Karpas-422 (cell line): Measurements from ENCODE around the gene C20orf144. TPM values are rescaled to one million over a fixed set of nuclear protein-coding genes. Genes with fewer than 3 reads are reported as not detected.

Experiments used
- DNase-seq: peaks from one replicate; pipeline ENCODE4 v3.0.0-alpha.2; 2015
- H2AFZ ChIP-seq: fragments of 200-600 bp; sonication (generic); 2 replicates; pipeline ENCODE4 v1.6.1; 2014; ENCODE audit warnings: antibody characterized with exemption, low read length, mixed read lengths
- H3K27ac ChIP-seq: fragments of 200-600 bp; sonication (generic); 2 replicates; pipeline ENCODE4 v1.5.1; 2014; ENCODE audit warnings: mild to moderate bottlenecking, low read length, moderate library complexity
- H3K27me3 ChIP-seq: fragments of 200-600 bp; sonication (generic); 2 replicates; pipeline ENCODE4 v1.6.1; 2014; ENCODE audit warnings: low read length, mixed read lengths
- H3K36me3 ChIP-seq: fragments of 200-600 bp; sonication (generic); 2 replicates; pipeline ENCODE4 v1.6.1; 2014; ENCODE audit warnings: low read length, mixed read lengths; ENCODE audit not compliant: insufficient read depth
- H3K4me1 ChIP-seq: fragments of 200-600 bp; sonication (generic); 2 replicates; pipeline ENCODE4 v1.6.1; 2014; ENCODE audit warnings: mild to moderate bottlenecking, low read length, mixed read lengths
- H3K4me2 ChIP-seq: fragments of 200-600 bp; sonication (generic); 2 replicates; pipeline ENCODE4 v1.6.1; 2014; ENCODE audit warnings: low read length, low read depth, mild to moderate bottlenecking; ENCODE audit not compliant: poor library complexity, severe bottlenecking
- H3K4me3 ChIP-seq: fragments of 200-600 bp; sonication (generic); 2 replicates; pipeline ENCODE4 v1.5.1; 2014; ENCODE audit warnings: mild to moderate bottlenecking, antibody characterized with exemption, low read length, mixed read lengths
- H3K79me2 ChIP-seq: fragments of 200-600 bp; sonication (generic); 2 replicates; pipeline ENCODE4 v1.6.1; 2014; ENCODE audit warnings: mild to moderate bottlenecking, low read length, mixed read lengths
- H3K9ac ChIP-seq: fragments of 200-600 bp; sonication (generic); 2 replicates; pipeline ENCODE4 v1.6.0; 2014; ENCODE audit warnings: low read length
- H3K9me2 ChIP-seq: fragments of 200-600 bp; sonication (generic), shearing (Covaris generic); replicated peaks from 2 replicates; pipeline ENCODE4 v1.6.0; 2014; ENCODE audit warnings: mild to moderate bottlenecking, low read length, moderate library complexity; ENCODE audit not compliant: insufficient read depth
- H3K9me3 ChIP-seq: fragments of 300-700, 200-600 bp; sonication (generic); 2 replicates; pipeline ENCODE4 v1.6.1; 2014; ENCODE audit warnings: low read length, mixed read lengths
- H4K20me1 ChIP-seq: fragments of 200-600 bp; sonication (generic); 2 replicates; pipeline ENCODE4 v1.6.1; 2014; ENCODE audit warnings: mild to moderate bottlenecking, antibody characterized with exemption, low read length, low read depth; ENCODE audit not compliant: insufficient read depth
- total RNA-seq: library from RNA; depleted of rRNA; stranded (reverse); fragments of >200 nt; shearing (Covaris generic); gene quantifications from 2 replicates; pipeline ENCODE4 v1.2.3, GENCODE V29; 2014; ENCODE audit warnings: low replicate concordance

The C20orf144 gene
- total RNA-seq, 1 experiment from 2014 or later: 0.45 TPM

DNA sequence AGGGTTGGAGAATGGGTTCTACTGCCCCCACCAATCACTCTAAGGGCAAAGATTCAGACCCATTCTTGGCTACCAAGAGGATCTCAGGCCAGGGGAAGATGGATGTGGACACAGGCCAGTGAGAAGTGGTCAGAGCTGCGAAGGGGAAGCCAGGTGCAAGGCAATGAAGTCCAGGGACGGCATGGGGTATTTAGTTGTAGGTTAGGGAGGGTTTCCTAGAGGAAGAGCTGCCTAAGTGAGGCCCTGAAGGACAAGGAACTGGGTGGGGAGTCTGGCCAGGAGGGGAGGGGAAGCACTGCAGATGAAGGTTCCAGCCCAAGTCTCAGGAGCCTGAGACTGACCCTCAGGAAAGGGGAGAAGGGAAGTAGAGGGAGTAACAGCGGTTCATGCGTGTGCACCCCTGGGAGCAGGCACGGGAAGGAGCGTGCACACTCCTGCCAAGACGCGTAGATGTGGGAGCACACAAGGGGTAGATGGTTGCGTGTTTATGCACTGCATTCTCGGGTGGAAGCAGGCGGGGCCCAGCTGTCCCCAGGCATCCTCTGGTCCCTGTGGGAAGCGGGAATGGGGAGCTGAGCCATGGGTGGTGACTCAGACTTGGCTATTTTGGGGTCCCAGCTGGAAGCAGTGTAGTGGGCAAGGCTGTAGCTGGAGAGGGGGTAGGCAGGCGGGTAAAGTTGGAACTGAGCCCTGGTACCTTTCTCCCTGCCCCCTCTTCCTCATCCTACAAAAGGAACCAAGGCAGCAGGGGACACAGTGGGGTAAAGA lies 7.9 kb downstream of the C20orf144 start:
- H3K9ac ChIP-seq: peak overlapping the region; percentile 89
- H3K4me3 ChIP-seq: peak overlapping the region; percentile 23; the same call in 1 of the 2 replicates
- peaks cover 16% of the 10 kb centered on the region; the same call in 1 of the 2 replicates for H3K36me3 ChIP-seq
- H3K4me2 ChIP-seq: peak overlapping the region; percentile 64
- no peaks in the 10 kb centered on the region for H4K20me1 ChIP-seq
- no peaks in the 10 kb centered on the region for H3K9me3 ChIP-seq
- peak overlapping the region; percentile 89 for H3K27ac ChIP-seq
- no peaks in the 10 kb centered on the region for H3K27me3 ChIP-seq
- H3K9me2 ChIP-seq: no peaks in the 10 kb centered on the region
- no peak overlapping the region for H2AFZ ChIP-seq
- peaks cover 30% of the 10 kb centered on the region for H3K79me2 ChIP-seq
- no peak for DNase-seq
- peaks cover 90% of the 10 kb centered on the region for H3K4me1 ChIP-seq

- H3K9ac ChIP-seq: peak overlapping the region; percentile 89
- H3K4me1 ChIP-seq: peaks cover 90% of the 10 kb centered on the region
- peak overlapping the region; percentile 64 for H3K4me2 ChIP-seq
Observed at GRCh38 chr20:33670715-33671499, 8.8 kb downstream of the C20orf144 start.

DNA sequence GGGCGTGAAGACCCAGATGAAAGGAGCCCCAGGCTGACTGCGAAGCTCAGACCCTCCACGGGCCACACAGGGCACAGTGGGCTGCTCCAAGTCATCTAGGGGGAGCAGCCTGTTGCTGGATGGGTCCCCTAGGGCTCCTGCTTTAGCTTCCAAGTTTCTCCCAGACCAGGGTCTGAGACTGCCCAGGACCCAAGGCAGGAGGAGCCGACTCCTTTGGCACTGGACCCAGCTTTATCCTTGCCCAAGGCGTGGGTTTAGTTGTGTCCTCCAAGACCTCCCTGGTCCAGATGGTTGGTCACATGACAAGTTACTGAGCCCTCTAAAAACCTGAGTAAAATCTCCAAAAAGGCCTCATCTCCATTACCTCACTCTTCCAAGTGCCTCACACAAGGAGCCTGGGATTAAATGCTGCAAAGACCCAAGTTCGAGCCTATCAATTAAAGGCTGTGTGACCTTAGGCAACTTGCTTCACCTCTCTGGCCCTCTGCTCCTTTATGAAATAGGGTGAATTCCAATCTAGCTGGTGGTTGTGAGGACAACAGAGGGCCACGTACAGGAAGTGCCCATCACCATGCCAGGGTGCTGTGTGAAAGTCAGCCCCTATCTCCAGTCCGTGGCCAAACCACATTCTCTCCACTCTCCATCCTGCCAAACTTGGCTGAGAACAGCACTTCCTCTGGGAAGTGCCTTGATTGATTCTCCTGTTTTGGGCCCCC lies 9.6 kb downstream of the C20orf144 start:
- Histone ChIP-seq H3K4me1 (peaks cover 84% of the 10 kb centered on the region), H3K27me3 (no peaks in the 10 kb centered on the region), H3K9ac (peak overlapping the region; percentile 89), H3K36me3 (peaks cover 16% of the 10 kb centered on the region; the same call in 1 of the 2 replicates), H3K4me3 (no peak overlapping the region; the same call in 1 of the 2 replicates), H3K27ac (peak overlapping the region; percentile 89), H3K9me3 (no peaks in the 10 kb centered on the region), H4K20me1 (no peaks in the 10 kb centered on the region), H3K79me2 (peaks cover 30% of the 10 kb centered on the region), H3K9me2 (no peaks in the 10 kb centered on the region), H2AFZ (no peak overlapping the region), H3K4me2 (peak overlapping the region; percentile 88)
- no peak for DNase-seq

More at GRCh38 chr20:33670715-33671499, 8.8 kb downstream of the C20orf144 start:
- H3K27me3 ChIP-seq: no peaks in the 10 kb centered on the region
- H3K36me3 ChIP-seq: peaks cover 16% of the 10 kb centered on the region; the same call in 1 of the 2 replicates
- H3K9me3 ChIP-seq: no peaks in the 10 kb centered on the region
- no peak overlapping the region; the same call in 1 of the 2 replicates for H3K4me3 ChIP-seq
- H2AFZ ChIP-seq: no peak overlapping the region
- H3K9me2 ChIP-seq: no peaks in the 10 kb centered on the region
- H3K79me2 ChIP-seq: peaks cover 30% of the 10 kb centered on the region
- no peaks in the 10 kb centered on the region for H4K20me1 ChIP-seq
- H3K27ac ChIP-seq: peak overlapping the region; percentile 89
- DNase-seq: no peak

GRCh38 chr20:33672426-33673113 lies 10.4 kb downstream of the C20orf144 start:
- no peaks in the 10 kb centered on the region for H3K9me2 ChIP-seq
- H3K9me3 ChIP-seq: no peaks in the 10 kb centered on the region
- H3K36me3 ChIP-seq: peaks cover 16% of the 10 kb centered on the region; the same call in 1 of the 2 replicates
- no peak for DNase-seq
- H3K4me1 ChIP-seq: peaks cover 75% of the 10 kb centered on the region
- H4K20me1 ChIP-seq: no peaks in the 10 kb centered on the region
- peak overlapping the region; percentile 88 for H3K4me2 ChIP-seq
- peaks cover 30% of the 10 kb centered on the region for H3K79me2 ChIP-seq
- H3K27me3 ChIP-seq: no peaks in the 10 kb centered on the region
- peak overlapping the region; percentile 80 for H3K4me3 ChIP-seq
- H3K27ac ChIP-seq: peak overlapping the region; percentile 89
- no peak overlapping the region for H2AFZ ChIP-seq
- H3K9ac ChIP-seq: peak overlapping the region; percentile 89

DNA sequence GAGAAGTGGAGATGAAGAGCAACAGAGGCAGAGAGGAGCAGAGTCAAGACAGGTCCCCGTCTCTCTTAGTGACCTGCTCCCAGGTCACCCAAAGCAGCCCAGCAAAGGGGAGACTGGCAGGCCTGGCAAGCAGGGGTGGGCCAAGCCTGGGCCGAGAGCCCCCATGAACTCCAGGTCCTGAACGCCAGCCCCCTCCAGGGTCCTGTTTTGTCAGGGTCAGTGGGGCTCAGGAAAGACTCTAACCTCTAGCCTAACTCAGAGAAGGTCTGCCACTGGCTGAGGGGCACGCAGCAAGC lies 10.9 kb downstream of the C20orf144 start:
- H3K27ac ChIP-seq: peak overlapping the region; percentile 89
- no peak overlapping the region for H2AFZ ChIP-seq
- H3K4me3 ChIP-seq: peak overlapping the region; percentile 80
- H3K9me2 ChIP-seq: no peaks in the 10 kb centered on the region
- peak overlapping the region; percentile 89 for H3K9ac ChIP-seq
- no peaks in the 10 kb centered on the region for H3K27me3 ChIP-seq
- peaks cover 71% of the 10 kb centered on the region for H3K4me1 ChIP-seq
- H3K9me3 ChIP-seq: no peaks in the 10 kb centered on the region
- H3K79me2 ChIP-seq: peaks cover 30% of the 10 kb centered on the region
- peak overlapping the region; percentile 88 for H3K4me2 ChIP-seq
- peaks cover 16% of the 10 kb centered on the region; the same call in 1 of the 2 replicates for H3K36me3 ChIP-seq
- no peak for DNase-seq
- no peaks in the 10 kb centered on the region for H4K20me1 ChIP-seq

DNA sequence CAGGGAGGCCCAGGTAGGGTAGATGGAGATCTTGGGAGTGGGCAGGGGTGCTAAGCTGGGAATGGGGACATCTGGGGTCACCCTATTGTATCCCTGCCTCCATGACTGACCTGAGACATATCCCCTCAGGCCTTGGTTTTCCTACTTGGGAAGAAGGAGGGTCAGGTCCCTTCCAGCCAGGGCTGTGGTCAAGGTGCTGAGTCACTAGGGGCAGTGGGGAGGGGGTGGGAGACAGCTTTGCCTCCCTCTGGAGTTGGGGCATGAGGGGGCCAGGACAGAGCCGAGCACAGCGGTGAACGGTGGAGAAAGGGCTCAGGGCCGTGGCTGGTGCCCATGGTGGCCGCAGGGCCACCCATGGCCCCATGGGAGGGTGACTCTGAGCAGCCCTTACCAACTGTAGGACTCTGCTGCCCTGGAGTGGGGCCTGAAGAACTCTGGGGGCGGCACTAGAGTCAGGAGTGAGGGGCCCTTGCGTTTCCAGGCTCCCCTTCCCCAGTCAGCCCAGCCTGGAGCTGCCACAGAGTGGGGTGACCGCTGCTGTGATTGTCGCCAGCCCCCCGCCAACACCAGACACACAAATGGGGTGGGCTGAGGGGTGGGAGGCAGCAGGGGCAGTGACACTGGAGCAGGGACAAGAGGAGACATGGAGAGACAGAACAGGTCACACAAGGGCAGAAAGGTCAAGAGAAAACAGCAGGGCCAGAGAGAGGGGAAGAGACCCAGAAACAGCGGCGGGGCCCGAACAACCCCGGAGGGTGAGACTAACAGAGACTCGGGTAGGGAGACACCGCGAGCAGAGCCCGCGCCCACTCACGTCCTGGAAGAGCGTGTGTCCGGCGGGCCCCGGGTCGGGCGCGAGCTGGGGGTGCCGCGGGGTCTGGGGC lies 11.5 kb downstream of the C20orf144 start:
- Histone ChIP-seq H3K4me1 (peaks cover 65% of the 10 kb centered on the region), H3K9me3 (no peaks in the 10 kb centered on the region), H2AFZ (no peak overlapping the region), H3K4me3 (peak overlapping the region; percentile 80), H3K9ac (peak overlapping the region; percentile 89), H3K79me2 (peaks cover 30% of the 10 kb centered on the region), H3K9me2 (no peaks in the 10 kb centered on the region), H3K27me3 (no peaks in the 10 kb centered on the region), H3K27ac (peak overlapping the region; percentile 89), H3K4me2 (peak overlapping the region; percentile 88), H4K20me1 (no peaks in the 10 kb centered on the region), H3K36me3 (peaks cover 16% of the 10 kb centered on the region; the same call in 1 of the 2 replicates)
- no peak for DNase-seq
